ENCODE data around the gene MYH4.

MYH4 gene

DNA sequence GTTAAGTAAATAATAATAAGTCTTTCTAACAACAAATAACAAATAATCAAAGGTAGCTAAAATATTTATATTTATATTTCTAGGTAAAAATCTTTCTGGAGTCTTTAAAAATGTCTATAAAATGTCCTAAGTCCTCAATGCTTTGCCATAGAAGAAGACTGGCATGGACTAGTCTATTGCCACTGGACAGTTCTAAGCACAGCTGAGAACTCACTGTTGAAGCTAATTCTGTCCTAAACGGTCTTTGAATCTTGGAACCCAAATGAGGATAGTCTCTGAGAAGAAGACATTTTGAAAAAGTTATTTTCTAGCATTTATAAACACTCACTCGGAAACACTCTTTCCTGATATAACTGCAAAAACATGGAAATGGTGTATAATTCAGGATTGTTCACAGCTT lies 48.1 kb downstream of the MYH4 start:
- no peak for DNase-seq

DNA sequence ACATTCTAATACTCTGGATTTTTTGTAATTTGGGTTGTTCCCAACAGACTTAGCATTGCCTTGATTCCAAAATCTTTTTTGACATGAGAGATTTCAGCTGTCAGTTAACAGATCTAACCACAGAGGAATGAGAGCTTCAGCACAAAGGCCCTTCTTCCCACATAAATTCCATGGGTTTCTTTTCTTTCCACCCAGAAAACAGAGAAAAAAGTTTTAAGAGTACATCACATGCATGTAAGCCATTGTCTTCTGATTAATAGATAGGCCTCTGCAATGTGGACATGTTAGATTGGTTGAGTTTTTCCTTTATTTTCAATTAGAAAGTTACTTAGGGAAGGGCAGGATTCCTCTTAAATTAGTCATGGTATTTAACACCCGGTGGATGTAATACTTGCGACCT lies 48.5 kb downstream of the MYH4 start:
- no peak for DNase-seq

DNA sequence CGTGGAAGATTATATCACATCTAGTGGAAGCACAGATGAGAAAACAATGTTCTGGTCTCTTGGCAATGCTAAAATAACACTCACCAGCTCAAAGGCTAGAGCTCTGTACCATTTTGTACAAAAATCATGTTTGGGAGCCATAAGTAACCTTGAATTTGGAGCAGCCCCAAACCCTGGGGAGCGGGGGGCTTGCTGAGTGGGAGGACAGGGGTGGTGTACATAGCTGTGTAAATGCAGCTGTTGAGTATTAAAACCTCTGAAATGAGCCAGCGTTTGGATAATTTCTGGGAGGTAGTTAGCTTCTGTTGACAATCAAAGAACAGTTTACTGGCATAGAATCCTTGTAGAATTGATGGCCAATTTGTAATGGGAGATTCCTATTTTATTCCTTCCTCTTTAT lies 51.9 kb downstream of the MYH4 start:
- DNase-seq: no peak

DNA sequence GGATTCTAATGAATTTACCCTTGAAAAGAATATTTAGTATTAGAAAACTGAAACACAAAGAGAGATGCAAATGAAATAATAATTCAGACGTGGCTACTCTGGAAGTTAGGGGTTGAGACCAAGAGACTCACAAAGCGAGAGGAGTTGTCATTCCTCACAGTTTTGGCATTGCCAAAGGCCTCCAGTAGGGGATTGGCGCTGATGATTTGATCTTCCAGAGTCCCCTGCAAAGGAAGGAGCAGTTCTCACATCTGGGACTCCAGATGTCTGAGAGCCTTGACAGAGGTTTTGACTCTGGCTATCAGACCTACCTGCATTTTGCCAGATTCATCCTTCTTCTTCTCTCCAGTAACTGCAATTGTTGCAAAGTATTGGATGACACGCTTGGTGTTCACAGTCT lies 54.2 kb downstream of the MYH4 start:
- DNase-seq: no peak

DNA sequence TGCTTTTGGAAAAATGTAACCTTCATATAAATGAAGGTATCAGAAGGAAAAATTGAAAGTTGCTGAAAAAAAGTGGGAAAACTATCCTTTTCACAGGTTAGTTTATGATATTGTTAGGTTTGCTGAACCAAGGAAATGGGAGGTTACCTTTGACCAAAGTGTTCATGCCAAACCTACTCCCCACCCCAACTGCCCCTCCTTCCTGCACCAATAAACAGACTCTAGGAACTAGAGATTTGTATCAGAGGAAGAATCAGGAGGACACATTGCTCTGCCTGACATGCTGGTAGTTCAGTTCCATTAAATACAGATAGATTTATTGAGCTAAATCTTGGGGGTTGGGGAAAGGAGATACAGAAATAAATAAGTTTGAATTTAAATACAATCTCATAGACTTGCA lies 65.8 kb downstream of the MYH4 start:
- no peak for DNase-seq

DNA sequence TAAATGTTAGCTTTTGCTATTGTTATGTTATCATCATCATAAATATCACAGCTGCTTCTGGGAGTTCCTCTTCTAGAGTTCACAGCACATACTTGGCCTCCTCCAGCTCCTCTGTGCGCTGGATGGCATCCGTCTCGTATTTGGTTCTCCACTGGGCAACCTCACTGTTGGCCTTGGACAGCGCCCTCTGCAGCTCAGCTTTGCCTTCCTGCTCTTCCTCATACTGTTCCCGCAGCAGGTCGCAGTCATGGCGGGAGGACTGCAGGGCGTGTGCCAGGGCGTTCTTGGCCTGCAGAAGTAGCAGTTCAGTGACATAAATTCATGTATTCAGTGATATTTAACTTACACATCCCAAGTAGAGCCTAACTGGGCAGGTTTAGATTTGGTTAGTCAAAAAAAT lies 71.0 kb downstream of the MYH4 start:
- no peak for DNase-seq

DNA sequence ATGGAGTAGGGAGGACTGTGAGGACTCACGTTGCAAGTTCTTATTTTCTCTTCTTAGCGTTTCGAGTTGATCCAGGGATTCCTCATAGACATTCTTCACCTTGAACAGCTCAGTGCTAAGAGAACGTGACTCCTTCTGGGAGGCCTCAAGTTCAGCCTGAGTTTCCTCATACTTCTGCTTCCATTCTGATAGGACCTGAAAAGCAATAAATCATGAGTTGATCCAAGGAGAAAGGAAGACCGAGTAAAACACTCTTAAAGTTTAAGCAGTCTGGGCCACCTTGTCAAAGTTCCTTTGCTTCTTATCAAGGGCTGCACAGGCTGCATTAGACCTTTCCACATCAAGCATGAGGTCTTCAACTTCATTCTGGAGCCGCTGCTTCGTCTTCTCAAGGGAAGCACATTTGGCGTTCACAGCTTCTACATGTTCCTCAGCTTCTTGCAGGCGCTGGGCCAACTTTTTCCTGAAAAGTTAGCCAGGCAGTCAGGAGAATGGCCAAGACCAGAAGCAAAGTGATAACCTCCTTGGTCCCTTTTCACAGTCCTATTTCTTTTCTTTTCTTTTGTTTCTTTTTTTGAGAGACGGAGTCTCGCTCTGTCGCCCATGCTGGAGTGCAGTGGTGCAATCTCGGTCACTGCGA lies 72.7 kb downstream of the MYH4 start:
- DNase-seq: no peak

DNA sequence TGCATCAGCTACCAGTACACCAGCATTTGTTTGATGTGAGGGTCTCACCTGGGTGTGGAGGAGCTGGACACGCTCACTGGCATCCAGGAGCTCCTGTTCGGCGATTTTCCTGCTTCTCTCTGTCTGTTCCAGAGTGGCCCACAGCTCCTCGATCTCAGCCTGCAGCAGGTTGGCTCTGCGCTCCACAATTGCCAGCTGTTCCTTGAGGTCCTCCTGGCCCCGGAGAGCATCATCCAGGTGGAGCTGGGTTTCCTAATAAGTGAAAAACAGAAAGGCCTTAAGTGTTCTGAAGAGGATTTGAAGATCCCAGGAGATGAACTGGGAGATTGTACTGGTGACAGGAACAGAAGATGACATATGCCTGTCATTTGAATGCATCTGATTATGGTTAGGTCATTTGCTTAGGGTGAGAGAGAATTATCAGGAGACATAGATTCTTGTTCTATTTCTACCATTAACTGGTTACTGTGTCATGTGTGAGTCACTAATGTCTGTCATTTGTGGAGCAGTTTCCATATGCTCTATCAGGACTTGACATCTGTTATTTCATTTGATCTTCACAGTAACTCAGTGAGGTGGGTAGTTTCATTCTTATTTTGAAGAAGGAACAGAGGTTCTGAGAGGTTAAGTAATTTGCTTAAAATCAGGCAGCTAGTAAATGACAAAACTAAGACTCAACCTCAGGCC lies 75.0 kb downstream of the MYH4 start:
- no peak for DNase-seq

All from hematopoietic multipotent progenitor cell treated with erythropoietin and hydrocortisone succinate and interleukin-3 and kit ligand, for 4 days (in vitro differentiated cells).